GM12878 (cell line): Measurements from ENCODE around the gene EDN3. TPM values are rescaled to one million over a fixed set of nuclear protein-coding genes. Genes with fewer than 3 reads are reported as not detected.

Experiments used
- ATAC-seq: fragments of 200-7000 bp; cut with Tn5 transposase; 3 replicates; pipeline ENCODE4 v1.9.1; 2020; ENCODE audit warnings: mild to moderate bottlenecking, moderate library complexity
- BruUV-seq: library from RNA; stranded (reverse); fragments of 400-500 nt; replicated peaks from 2 replicates; lab custom pipeline; 2021; lab: Mats Ljungman, UMichigan
- CTCF ChIA-PET: fragments of 300-600 bp; sonication (Branson Sonifier 250); formaldehyde crosslinking; extraction: SDS; loops from one replicate; lab custom pipeline; 2021; ENCODE audit warnings: inconsistent platforms; lab: Yijun Ruan, JAX
- POLR2A ChIA-PET: fragments of 350-600 bp; formaldehyde crosslinking; extraction: SDS; loops from one replicate; lab custom pipeline; 2021; ENCODE audit warnings: inconsistent platforms; lab: Charles Lee
- RAD21 ChIA-PET: fragments of 300-600 bp; sonication (Branson Sonifier 250); formaldehyde crosslinking; loops from one replicate; lab custom pipeline; 2023; ENCODE audit warnings: antibody characterized with exemption; ENCODE audit not compliant: unreplicated experiment; lab: Charles Lee
- SMC1A ChIA-PET: fragments of 300-600 bp; sonication (Branson Sonifier 250); formaldehyde crosslinking; loops from one replicate; lab custom pipeline; 2023; ENCODE audit not compliant: unreplicated experiment, uncharacterized antibody; lab: Charles Lee
- DNase-seq: peaks from one replicate; pipeline ENCODE4 v3.0.0-alpha.2; 2011; ENCODE audit warnings: low read depth, low spot score
- FAIRE-seq: peaks from 3 replicates; lab custom pipeline; 2011; peaks lifted over from hg19 to GRCh38; lab: Jason Lieb, UNC
- H2AFZ ChIP-seq: 2 replicates; pipeline ENCODE4 v1.6.0; 2011; ENCODE audit warnings: low read depth, low read length, control low read depth; ENCODE audit not compliant: control insufficient read depth
- H3K27ac ChIP-seq: 2 replicates; pipeline ENCODE4 v1.5.1; 2011; ENCODE audit warnings: control low read depth; ENCODE audit not compliant: control insufficient read depth, insufficient read depth
- H3K27me3 ChIP-seq, 2 experiments: replicated peaks in 1 of 2; 2 replicates each; pipeline versions ENCODE4 v1.6.0 to v1.6.1; 2011; ENCODE audit warnings: low read length in 1 of 2; ENCODE audit not compliant: control insufficient read depth in 2 of 2, insufficient read depth in 2 of 2
- H3K36me3 ChIP-seq, 2 experiments: 2 replicates each; pipeline ENCODE4 v1.5.1; 2011; ENCODE audit warnings: low read length in 1 of 2; ENCODE audit not compliant: control insufficient read depth in 2 of 2, insufficient read depth in 2 of 2
- H3K4me1 ChIP-seq: 2 replicates; pipeline ENCODE4 v1.6.1; 2011; ENCODE audit warnings: mild to moderate bottlenecking, low read length, moderate library complexity, mixed read lengths; ENCODE audit not compliant: control insufficient read depth, insufficient read depth
- H3K4me2 ChIP-seq: 2 replicates; pipeline ENCODE4 v1.6.0; 2011; ENCODE audit warnings: control low read depth; ENCODE audit not compliant: control insufficient read depth, insufficient read depth
- H3K4me3 ChIP-seq: fragments of 200-600 bp; sonication (generic); 2 replicates; pipeline ENCODE4 v1.5.1; 2016
- H3K79me2 ChIP-seq: 2 replicates; pipeline ENCODE4 v1.6.0; 2011; ENCODE audit warnings: low read length; ENCODE audit not compliant: control insufficient read depth, insufficient read depth
- H3K9ac ChIP-seq: 2 replicates; pipeline ENCODE4 v1.8.0; 2011; ENCODE audit warnings: low read length, control low read depth, mixed read lengths; ENCODE audit not compliant: control insufficient read depth, insufficient read depth
- H3K9me3 ChIP-seq: replicated peaks from 3 replicates; pipeline ENCODE4 v1.5.1; 2011; ENCODE audit warnings: mild to moderate bottlenecking, low read length; ENCODE audit not compliant: control insufficient read depth, insufficient read depth
- H4K20me1 ChIP-seq: 2 replicates; pipeline ENCODE4 v1.6.0; 2011; ENCODE audit not compliant: control insufficient read depth, insufficient read depth
- ASH2L ChIP-seq: fragments of 300-600, 200-600 bp; sonication (generic); IDR thresholded peaks from 2 replicates; pipeline ENCODE4 v1.6.1; 2017; ENCODE audit warnings: low read depth, mild to moderate bottlenecking, borderline replicate concordance
- FOS ChIP-seq: IDR thresholded peaks from 3 replicates; pipeline ENCODE4 v1.6.1; 2011; ENCODE audit warnings: borderline replicate concordance; ENCODE audit not compliant: insufficient read length; ENCODE audit errors: extremely low read depth
- MYB ChIP-seq: fragments of 150-350 bp; IDR thresholded peaks from 2 replicates; pipeline ENCODE4 v1.6.1; 2014; ENCODE audit warnings: mild to moderate bottlenecking, low read depth, low read length, borderline replicate concordance
- POU2F2 ChIP-seq: IDR thresholded peaks from 3 replicates; pipeline ENCODE4 v1.6.1; 2011; ENCODE audit warnings: low read depth, mild to moderate bottlenecking, low read length, borderline replicate concordance
- RAD51 ChIP-seq: fragments of 450-650 bp; IDR thresholded peaks from 2 replicates; pipeline ENCODE4 v1.6.1; 2016; ENCODE audit warnings: moderate library complexity, mild to moderate bottlenecking, inconsistent platforms
- RBBP5 ChIP-seq: fragments of 200-600 bp; sonication (generic); conservative IDR thresholded peaks from 2 replicates; pipeline ENCODE4 v1.6.1; 2016
- SMARCA5 ChIP-seq: fragments of 450-650 bp; IDR thresholded peaks from 2 replicates; pipeline ENCODE4 v1.6.1; 2017; ENCODE audit warnings: mild to moderate bottlenecking
- SUZ12 ChIP-seq: fragments of 200-600 bp; sonication (generic); IDR thresholded peaks from one replicate; pipeline ENCODE4 v1.6.1; 2018; ENCODE audit warnings: antibody characterized with exemption, mild to moderate bottlenecking; ENCODE audit not compliant: unreplicated experiment
- WGBS: methylation state at CpG from one replicate; pipeline ENCODE4 v1.1.6; 2016; ENCODE audit warnings: low lambda C conversion rate; ENCODE audit not compliant: insufficient replicate concordance, insufficient coverage; ENCODE audit errors: missing lambda C conversion rate; 5-methylcytosine and 5-hydroxymethylcytosine counted together
- in situ Hi-C: fragments of 300-500 bp; cut with MboI; formaldehyde crosslinking; loops from 9 replicates; pipeline ENCODE4 v1.14.3; 2018; ENCODE audit warnings: mixed read lengths
- intact Hi-C: fragments of 100-400 bp; cut with micrococcal nuclease; formaldehyde crosslinking; loops from one replicate; pipeline ENCODE4 v1.14.2; 2022; ENCODE audit not compliant: unreplicated experiment
- polyA plus RNA-seq, 11 experiments: library from polyadenylated mRNA; depleted of rRNA in 4 of 11; unstranded in 6 of 11; stranded (reverse) in 5 of 11; fragments of >200 nt; fragmentation: Nextera tagmentation in 4 of 11; fragmentation: Illumina TruSeq in 1 of 11; extraction: Ambion mirVana in 4 of 11; extraction: Trizol in 1 of 11; gene quantifications; 1 replicate in 1 of 11; 2 replicates in 10 of 11; pipeline versions ENCODE4 v1.2.1 to v1.2.3, GENCODE V29; 2011 to 2016; ENCODE audit warnings: inconsistent platforms in 2 of 11, missing spikeins in 2 of 11, low read depth in 1 of 11
- total RNA-seq, 4 experiments: library from RNA; depleted of rRNA in 3 of 4; stranded (reverse); fragments of >200 nt in 3 of 4; fragmentation: Illumina TruSeq in 1 of 4; extraction: Trizol in 1 of 4; gene quantifications; 2 replicates each; pipeline versions ENCODE4 v1.2.1 to v1.2.3, GENCODE V29; 2013 to 2021
- TF ChIP-seq, protein P1 (sequence below): fragments of 450-650 bp; IDR thresholded peaks from 2 replicates; pipeline ENCODE4 v1.6.1; 2016; ENCODE audit warnings: mild to moderate bottlenecking, moderate library complexity, borderline replicate concordance
- TF ChIP-seq, protein P2 (sequence below): fragments of 450-650 bp; conservative IDR thresholded peaks from 2 replicates; pipeline ENCODE4 v1.6.1; 2017; ENCODE audit warnings: mild to moderate bottlenecking, moderate library complexity
- TF ChIP-seq, protein P3 (sequence below): IDR thresholded peaks from 2 replicates; pipeline ENCODE4 v1.6.1; 2011; ENCODE audit warnings: mild to moderate bottlenecking, low read depth, low read length, moderate library complexity; ENCODE audit not compliant: insufficient replicate concordance
- TF ChIP-seq, protein P4 (sequence below): fragments of 450-650 bp; formaldehyde crosslinking; IDR thresholded peaks from 2 replicates; pipeline ENCODE4 v1.4.0; 2022; ENCODE audit warnings: mild to moderate bottlenecking, moderate library complexity

Gene EDN3
- total and polyA plus RNA-seq, 10 of the 15 experiments (the other 5 are each of a cell fraction or from before 2014, with no cell fraction given), result not detected

DNA sequence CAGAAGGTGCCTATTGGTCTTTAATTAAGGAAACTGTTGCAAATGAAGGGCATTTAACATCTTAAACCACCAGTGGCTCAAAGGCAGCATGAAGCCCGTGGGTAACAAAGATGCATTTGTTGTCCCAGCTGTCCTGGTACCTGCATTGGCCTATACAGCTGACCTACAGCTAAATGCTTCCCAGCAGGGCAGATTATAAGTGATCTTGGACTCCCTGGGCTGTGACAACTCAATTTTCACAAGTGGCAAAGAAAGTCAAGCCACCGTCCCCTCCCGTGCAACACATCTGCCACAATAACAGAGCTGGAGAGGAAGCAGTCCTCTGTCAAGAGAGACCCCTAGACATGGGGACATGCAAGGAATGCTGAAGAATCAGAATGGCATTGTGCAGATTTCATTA, 31.5 kb upstream of the EDN3 start:
- ATAC-seq (no peak), DNase-seq (no peak), FAIRE-seq (no peak)
- SMC1A ChIA-PET, result interaction anchor here (0.7 kb wide), 1 partner anchor 321 kb away, joined by 3 read pairs; no protein-coding TSS in a partner anchor
- H4K20me1 ChIP-seq, result no peaks in the 10 kb centered on the region
- H3K9me3 ChIP-seq, result no peaks in the 10 kb centered on the region
- no TSS peak for BruUV-seq
- WGBS, result 57% methylated on average over 3 of the region's 3 CpGs
- no peak overlapping the region for H3K27ac ChIP-seq
- no peak overlapping the region for H3K4me2 ChIP-seq
- H3K4me3 ChIP-seq, result no peak overlapping the region
- peaks cover 3 to 4% of the 10 kb centered on the region in 2 experiments; a peak in 2 of 4 replicates for H3K27me3 ChIP-seq
- intact Hi-C loops (no loop called here), in situ Hi-C loops (no loop called here)
- H2AFZ ChIP-seq, result no peak overlapping the region
- H3K9ac ChIP-seq, result no peak overlapping the region
- H3K36me3 ChIP-seq, result no peaks in the 10 kb centered on the region
- RAD21 ChIA-PET, result no interaction called here
- no peaks in the 10 kb centered on the region for H3K4me1 ChIP-seq
- no peaks in the 10 kb centered on the region for H3K79me2 ChIP-seq
- POLR2A ChIA-PET, result no interaction called here
- CTCF ChIA-PET, result no interaction called here
- TF ChIP-seq ASH2L (no peak), RAD51 (no peak), FOS (no peak), RBBP5 (no peak), SMARCA5 (no peak), MYB (no peak), POU2F2 (no peak), SUZ12 (no peak)
- TF ChIP-seq, protein P1, sequence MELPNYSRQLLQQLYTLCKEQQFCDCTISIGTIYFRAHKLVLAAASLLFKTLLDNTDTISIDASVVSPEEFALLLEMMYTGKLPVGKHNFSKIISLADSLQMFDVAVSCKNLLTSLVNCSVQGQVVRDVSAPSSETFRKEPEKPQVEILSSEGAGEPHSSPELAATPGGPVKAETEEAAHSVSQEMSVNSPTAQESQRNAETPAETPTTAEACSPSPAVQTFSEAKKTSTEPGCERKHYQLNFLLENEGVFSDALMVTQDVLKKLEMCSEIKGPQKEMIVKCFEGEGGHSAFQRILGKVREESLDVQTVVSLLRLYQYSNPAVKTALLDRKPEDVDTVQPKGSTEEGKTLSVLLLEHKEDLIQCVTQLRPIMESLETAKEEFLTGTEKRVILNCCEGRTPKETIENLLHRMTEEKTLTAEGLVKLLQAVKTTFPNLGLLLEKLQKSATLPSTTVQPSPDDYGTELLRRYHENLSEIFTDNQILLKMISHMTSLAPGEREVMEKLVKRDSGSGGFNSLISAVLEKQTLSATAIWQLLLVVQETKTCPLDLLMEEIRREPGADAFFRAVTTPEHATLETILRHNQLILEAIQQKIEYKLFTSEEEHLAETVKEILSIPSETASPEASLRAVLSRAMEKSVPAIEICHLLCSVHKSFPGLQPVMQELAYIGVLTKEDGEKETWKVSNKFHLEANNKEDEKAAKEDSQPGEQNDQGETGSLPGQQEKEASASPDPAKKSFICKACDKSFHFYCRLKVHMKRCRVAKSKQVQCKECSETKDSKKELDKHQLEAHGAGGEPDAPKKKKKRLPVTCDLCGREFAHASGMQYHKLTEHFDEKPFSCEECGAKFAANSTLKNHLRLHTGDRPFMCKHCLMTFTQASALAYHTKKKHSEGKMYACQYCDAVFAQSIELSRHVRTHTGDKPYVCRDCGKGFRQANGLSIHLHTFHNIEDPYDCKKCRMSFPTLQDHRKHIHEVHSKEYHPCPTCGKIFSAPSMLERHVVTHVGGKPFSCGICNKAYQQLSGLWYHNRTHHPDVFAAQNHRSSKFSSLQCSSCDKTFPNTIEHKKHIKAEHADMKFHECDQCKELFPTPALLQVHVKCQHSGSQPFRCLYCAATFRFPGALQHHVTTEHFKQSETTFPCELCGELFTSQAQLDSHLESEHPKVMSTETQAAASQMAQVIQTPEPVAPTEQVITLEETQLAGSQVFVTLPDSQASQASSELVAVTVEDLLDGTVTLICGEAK, result no peak
- TF ChIP-seq, protein P2, sequence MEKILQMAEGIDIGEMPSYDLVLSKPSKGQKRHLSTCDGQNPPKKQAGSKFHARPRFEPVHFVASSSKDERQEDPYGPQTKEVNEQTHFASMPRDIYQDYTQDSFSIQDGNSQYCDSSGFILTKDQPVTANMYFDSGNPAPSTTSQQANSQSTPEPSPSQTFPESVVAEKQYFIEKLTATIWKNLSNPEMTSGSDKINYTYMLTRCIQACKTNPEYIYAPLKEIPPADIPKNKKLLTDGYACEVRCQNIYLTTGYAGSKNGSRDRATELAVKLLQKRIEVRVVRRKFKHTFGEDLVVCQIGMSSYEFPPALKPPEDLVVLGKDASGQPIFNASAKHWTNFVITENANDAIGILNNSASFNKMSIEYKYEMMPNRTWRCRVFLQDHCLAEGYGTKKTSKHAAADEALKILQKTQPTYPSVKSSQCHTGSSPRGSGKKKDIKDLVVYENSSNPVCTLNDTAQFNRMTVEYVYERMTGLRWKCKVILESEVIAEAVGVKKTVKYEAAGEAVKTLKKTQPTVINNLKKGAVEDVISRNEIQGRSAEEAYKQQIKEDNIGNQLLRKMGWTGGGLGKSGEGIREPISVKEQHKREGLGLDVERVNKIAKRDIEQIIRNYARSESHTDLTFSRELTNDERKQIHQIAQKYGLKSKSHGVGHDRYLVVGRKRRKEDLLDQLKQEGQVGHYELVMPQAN, result no peak
- TF ChIP-seq, protein P3, sequence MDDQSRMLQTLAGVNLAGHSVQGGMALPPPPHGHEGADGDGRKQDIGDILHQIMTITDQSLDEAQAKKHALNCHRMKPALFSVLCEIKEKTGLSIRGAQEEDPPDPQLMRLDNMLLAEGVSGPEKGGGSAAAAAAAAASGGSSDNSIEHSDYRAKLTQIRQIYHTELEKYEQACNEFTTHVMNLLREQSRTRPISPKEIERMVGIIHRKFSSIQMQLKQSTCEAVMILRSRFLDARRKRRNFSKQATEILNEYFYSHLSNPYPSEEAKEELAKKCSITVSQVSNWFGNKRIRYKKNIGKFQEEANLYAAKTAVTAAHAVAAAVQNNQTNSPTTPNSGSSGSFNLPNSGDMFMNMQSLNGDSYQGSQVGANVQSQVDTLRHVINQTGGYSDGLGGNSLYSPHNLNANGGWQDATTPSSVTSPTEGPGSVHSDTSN, result no peak
- TF ChIP-seq, protein P4, sequence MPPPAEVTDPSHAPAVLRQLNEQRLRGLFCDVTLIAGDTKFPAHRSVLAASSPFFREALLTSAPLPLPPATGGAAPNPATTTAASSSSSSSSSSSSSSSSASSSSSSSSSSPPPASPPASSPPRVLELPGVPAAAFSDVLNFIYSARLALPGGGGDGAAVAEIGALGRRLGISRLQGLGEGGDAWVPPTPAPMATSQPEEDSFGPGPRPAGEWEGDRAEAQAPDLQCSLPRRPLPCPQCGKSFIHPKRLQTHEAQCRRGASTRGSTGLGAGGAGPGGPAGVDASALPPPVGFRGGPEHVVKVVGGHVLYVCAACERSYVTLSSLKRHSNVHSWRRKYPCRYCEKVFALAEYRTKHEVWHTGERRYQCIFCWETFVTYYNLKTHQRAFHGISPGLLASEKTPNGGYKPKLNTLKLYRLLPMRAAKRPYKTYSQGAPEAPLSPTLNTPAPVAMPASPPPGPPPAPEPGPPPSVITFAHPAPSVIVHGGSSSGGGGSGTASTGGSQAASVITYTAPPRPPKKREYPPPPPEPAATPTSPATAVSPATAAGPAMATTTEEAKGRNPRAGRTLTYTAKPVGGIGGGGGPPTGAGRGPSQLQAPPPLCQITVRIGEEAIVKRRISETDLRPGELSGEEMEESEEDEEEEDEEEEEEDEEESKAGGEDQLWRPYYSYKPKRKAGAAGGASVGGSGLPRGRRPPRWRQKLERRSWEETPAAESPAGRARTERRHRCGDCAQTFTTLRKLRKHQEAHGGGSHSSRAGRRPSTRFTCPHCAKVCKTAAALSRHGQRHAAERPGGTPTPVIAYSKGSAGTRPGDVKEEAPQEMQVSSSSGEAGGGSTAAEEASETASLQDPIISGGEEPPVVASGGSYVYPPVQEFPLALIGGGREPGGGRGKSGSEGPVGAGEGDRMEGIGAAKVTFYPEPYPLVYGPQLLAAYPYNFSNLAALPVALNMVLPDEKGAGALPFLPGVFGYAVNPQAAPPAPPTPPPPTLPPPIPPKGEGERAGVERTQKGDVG (CRISPR knock-in tag), result no peak
